BJ (cell line): ENCODE results near the gene TSEN34. TPM values are rescaled to one million over a fixed set of nuclear protein-coding genes. Genes with fewer than 3 reads are reported as not detected.
"Not testable (repeated sequence)": the region's sequence is repeated elsewhere in the genome, so short reads cannot be mapped to it uniquely, and the experiment has no call there.

Experiments
- CTCF ChIA-PET: fragments of 350-600 bp; formaldehyde crosslinking; extraction: SDS; loops from one replicate; lab custom pipeline; 2021; ENCODE audit warnings: antibody characterized with exemption, inconsistent platforms; lab: Yijun Ruan, JAX
- POLR2A ChIA-PET: fragments of 300-600 bp; sonication (Branson Sonifier 250); formaldehyde crosslinking; extraction: SDS; loops from one replicate; lab custom pipeline; 2021; ENCODE audit warnings: antibody characterized with exemption; lab: Charles Lee
- DNase-seq: peaks from one replicate; pipeline ENCODE4 v3.0.0-alpha.2; 2011; ENCODE audit warnings: low read depth
- H3K27me3 ChIP-seq: 2 replicates; pipeline ENCODE4 v1.6.0; 2011; ENCODE audit warnings: low read length; ENCODE audit not compliant: control insufficient read depth, insufficient read depth
- H3K36me3 ChIP-seq: 2 replicates; pipeline ENCODE4 v1.5.1; 2011; ENCODE audit warnings: low read length; ENCODE audit not compliant: control insufficient read depth, insufficient read depth
- H3K4me3 ChIP-seq: 2 replicates; pipeline ENCODE4 v1.5.1; 2011; ENCODE audit warnings: low read depth, mild to moderate bottlenecking, control low read depth, low read length
- polyA plus RNA-seq: library from polyadenylated mRNA; depleted of rRNA; stranded (reverse); fragments of >200 nt; gene quantifications from 2 replicates; pipeline ENCODE4 v1.2.3, GENCODE V29; 2011
- TF ChIP-seq, protein P1 (sequence below): IDR thresholded peaks from 2 replicates; pipeline ENCODE4 v1.5.1; 2011; ENCODE audit warnings: low read depth, mild to moderate bottlenecking, control low read depth, inconsistent platforms, low read length, moderate library complexity; ENCODE audit not compliant: insufficient read depth

TSEN34 gene
- polyA plus RNA-seq, 1 experiment, result 53.9 TPM

DNA sequence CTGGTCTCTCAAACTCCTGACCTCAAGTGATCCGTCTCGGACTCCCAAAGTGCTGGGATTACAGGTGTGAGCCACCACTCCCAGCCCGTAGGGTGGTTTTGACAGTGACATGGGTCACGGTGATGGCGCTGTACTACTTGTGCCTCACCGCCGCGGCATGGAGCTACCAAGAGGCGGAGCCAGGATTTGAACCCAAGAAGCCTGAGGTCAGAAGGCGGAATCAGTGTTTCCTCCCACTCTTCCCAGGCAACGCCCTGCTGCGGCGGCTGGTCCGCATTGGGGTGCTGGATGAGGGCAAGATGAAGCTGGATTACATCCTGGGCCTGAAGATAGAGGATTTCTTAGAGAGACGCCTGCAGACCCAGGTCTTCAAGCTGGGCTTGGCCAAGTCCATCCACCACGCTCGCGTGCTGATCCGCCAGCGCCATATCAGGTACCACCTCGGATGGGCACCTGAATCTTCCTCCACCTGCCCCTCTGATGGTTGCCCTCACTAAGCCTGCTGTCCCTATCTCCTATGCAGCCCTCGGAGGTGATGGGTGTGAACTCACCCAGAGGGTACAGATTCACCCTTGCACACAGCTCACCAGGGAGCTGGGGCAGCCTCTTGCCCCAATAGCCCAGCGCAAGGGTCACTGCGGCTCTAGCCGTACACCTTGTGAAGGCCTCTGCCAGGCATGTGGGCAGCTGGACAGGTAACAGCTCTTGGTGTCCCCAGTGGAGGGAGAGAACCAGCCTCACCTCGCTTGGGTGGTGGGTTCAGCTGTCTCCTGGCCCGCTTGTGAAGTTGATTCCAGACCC is 15.1 kb downstream of the TSEN34 start:
- TF ChIP-seq, protein P1, sequence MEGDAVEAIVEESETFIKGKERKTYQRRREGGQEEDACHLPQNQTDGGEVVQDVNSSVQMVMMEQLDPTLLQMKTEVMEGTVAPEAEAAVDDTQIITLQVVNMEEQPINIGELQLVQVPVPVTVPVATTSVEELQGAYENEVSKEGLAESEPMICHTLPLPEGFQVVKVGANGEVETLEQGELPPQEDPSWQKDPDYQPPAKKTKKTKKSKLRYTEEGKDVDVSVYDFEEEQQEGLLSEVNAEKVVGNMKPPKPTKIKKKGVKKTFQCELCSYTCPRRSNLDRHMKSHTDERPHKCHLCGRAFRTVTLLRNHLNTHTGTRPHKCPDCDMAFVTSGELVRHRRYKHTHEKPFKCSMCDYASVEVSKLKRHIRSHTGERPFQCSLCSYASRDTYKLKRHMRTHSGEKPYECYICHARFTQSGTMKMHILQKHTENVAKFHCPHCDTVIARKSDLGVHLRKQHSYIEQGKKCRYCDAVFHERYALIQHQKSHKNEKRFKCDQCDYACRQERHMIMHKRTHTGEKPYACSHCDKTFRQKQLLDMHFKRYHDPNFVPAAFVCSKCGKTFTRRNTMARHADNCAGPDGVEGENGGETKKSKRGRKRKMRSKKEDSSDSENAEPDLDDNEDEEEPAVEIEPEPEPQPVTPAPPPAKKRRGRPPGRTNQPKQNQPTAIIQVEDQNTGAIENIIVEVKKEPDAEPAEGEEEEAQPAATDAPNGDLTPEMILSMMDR, result no peak
- DNase-seq, result no peak
- CTCF ChIA-PET, result interaction anchor here (1.2 kb wide), 1 partner anchor 10 kb away, joined by 5 read pairs; no protein-coding TSS in a partner anchor
- peaks cover 34% of the 10 kb centered on the region for H3K36me3 ChIP-seq
- no peaks in the 10 kb centered on the region for H3K27me3 ChIP-seq
- no peak overlapping the region for H3K4me3 ChIP-seq
- POLR2A ChIA-PET, result no interaction called here

DNA sequence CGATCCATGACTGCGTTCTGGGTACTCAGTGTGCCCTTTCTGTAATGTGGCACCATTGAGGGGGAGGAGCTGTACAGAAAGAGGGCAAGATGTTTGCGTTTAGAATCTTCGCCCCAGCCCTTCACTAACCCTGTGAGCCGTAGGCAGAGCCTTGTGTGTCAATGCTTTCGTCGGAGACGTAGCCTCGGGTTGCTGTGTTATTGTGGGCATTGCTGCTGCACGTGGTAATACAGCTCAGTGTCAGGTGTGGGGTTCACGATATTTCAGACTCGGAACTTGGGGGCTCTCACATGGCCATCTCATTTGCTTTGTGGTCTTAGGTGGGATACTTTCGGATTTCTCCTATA is 15.7 kb downstream of the TSEN34 start:
- Histone ChIP-seq H3K27me3 (no peaks in the 10 kb centered on the region), H3K4me3 (no peak overlapping the region), H3K36me3 (peaks cover 33% of the 10 kb centered on the region)
- ChIA-PET POLR2A (no interaction called here), CTCF (interaction anchor here (1.2 kb wide), 1 partner anchor 9 kb away, joined by 5 read pairs; no protein-coding TSS in a partner anchor)
- DNase-seq, result no peak
- TF ChIP-seq, protein P1, result no peak

DNA sequence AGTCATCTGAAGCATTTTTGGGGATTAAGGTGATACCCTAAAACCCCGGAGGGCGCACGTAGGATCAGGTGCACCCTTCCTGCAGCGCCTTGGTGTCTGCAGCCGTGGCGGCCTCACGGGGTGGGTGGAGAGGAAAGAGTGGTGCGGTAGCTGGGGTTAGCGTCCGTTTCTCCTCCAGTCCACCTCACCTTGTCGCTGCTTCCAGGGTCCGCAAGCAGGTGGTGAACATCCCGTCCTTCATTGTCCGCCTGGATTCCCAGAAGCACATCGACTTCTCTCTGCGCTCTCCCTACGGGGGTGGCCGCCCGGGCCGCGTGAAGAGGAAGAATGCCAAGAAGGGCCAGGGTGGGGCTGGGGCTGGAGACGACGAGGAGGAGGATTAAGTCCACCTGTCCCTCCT is 16.1 kb downstream of the TSEN34 start:
- H3K4me3 ChIP-seq, CTCF ChIA-PET, DNase-seq, POLR2A ChIA-PET, H3K27me3 ChIP-seq: not testable (repeated sequence)
- peaks cover 31% of the 10 kb centered on the region for H3K36me3 ChIP-seq

DNA sequence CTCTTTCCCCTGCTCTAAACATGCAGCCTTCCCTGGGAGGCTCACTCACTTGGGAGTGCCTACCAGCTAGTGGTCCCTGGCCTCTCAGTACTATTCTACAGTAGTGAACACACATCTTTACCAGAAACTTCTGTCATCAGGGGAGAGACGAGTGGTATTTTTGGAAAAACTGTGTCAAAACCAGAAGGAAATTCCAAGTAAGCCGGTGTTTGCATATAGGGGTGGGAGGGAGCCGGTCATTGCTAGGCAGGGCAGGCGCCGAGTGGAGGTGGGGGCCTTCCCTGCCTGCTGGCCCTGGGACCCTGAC is 16.5 kb downstream of the TSEN34 start:
- H3K4me3 ChIP-seq, result no peak overlapping the region
- H3K27me3 ChIP-seq, result no peaks in the 10 kb centered on the region
- TF ChIP-seq, protein P1, result no peak
- H3K36me3 ChIP-seq, result peaks cover 30% of the 10 kb centered on the region
- ChIA-PET CTCF (no interaction called here), POLR2A (interaction anchor here (1.1 kb wide), 1 partner anchor 18 kb away, joined by 3 read pairs; the partner anchor contains the start of gene MBOAT7)
- no peak for DNase-seq

DNA sequence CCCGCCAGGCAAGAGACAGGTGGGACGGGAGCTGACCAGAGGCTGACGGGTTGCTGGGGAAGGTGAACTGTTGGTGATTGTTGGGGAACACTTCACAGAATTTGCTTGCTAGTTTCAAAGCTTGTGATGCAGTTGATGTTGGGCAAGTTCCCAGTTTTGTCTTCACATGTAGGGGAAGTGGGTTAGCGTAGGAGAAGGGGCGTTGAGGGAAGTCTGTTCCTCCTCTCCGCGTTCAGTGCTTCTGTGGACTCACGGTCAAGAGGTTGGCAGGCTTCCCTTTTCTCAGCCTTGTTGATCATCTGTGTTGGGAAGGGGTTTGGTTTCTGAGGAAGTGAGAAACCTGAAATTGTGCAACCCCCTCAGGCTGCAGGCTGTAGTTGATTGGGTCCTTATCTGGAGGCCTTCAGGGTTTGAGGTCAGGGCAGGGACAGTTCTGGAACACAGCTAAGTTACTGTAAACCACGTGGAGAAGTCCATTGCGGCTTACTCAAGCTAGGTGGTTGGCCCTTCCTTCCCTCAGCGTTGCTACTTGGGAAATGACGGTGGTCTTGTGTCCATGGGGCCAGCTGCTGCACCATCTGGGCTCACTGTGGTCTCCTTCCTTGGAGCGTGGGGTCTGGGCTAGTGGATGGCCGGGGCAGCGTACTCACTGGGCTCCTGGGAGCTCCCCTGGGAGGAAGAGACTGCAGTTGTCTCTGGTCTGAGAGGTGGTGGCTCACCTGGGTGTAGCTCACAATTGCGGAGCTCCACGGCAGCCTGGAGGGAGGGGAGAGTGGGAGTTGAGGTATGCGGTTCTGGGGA is 17.1 kb downstream of the TSEN34 start:
- TF ChIP-seq, protein P1, result no peak
- peaks cover 26% of the 10 kb centered on the region for H3K36me3 ChIP-seq
- POLR2A ChIA-PET, result interaction anchor here (1.1 kb wide), 1 partner anchor 19 kb away, joined by 3 read pairs; the partner anchor contains the start of gene MBOAT7
- no peaks in the 10 kb centered on the region for H3K27me3 ChIP-seq
- CTCF ChIA-PET, result no interaction called here
- no peak for DNase-seq
- H3K4me3 ChIP-seq, result no peak overlapping the region
